Motor neuron (in vitro differentiated cells): ENCODE measurements around the gene DOLPP1. TPM values are rescaled to one million over a fixed set of nuclear protein-coding genes. Genes with fewer than 3 reads are reported as not detected.

Experiments
- ATAC-seq, 8 experiments: fragments of 200-7000 bp; cut with Tn5 transposase; replicated peaks in 6 of 8; 2 replicates each; pipeline ENCODE4 v1.8.0; 2021; ENCODE audit warnings: mild to moderate bottlenecking in 8 of 8, moderate library complexity in 8 of 8
- H3K27ac ChIP-seq, 2 donors: fragments of 250-450 bp; sonication (Bioruptor Pico); 2 replicates each; pipeline ENCODE4 v1.9.0; 2021; ENCODE audit warnings: antibody characterized with exemption in 2 of 2, mild to moderate bottlenecking in 2 of 2, moderate library complexity in 1 of 2
- H3K4me1 ChIP-seq, 2 donors: fragments of 250-450 bp; sonication (Bioruptor Pico); replicated peaks in 1 of 2; 2 replicates each; pipeline ENCODE4 v1.6.1; 2021; ENCODE audit warnings: antibody characterized with exemption in 2 of 2, mild to moderate bottlenecking in 2 of 2, moderate library complexity in 1 of 2
- H3K4me3 ChIP-seq, 5 donors: fragments of 250-450 bp; sonication (Bioruptor Pico); 2 replicates each; pipeline ENCODE4 v1.9.0; 2021; ENCODE audit warnings: antibody characterized with exemption in 5 of 5, mild to moderate bottlenecking in 5 of 5, moderate library complexity in 4 of 5
- WGBS, 10 experiments: fragments of 450-650 bp; shearing (Covaris generic); methylation state at CpG; one replicate each; pipeline ENCODE4 v1.0.0; 2022; 5-methylcytosine and 5-hydroxymethylcytosine counted together
- in situ Hi-C, 9 experiments: fragments of 400-800 bp; cut with MboI; loops; one replicate each; pipeline ENCODE4 v1.15.0; 2021; ENCODE audit warnings: low sequenced_read_pairs in 9 of 9, low pct_unique_long_range_greater_than_20kb in 2 of 9; ENCODE audit not compliant: unreplicated experiment in 9 of 9
- total RNA-seq, 8 experiments: library from RNA; unstranded; fragments of 300-600 nt; gene quantifications; 2 replicates each; pipeline versions ENCODE4 v1.2.3 to v1.2.4, GENCODE V29; 2022

The DOLPP1 gene
- total RNA-seq, 8 experiments from 2014 or later, result 11.3 to 32.2 (median 17.4) TPM

DNA sequence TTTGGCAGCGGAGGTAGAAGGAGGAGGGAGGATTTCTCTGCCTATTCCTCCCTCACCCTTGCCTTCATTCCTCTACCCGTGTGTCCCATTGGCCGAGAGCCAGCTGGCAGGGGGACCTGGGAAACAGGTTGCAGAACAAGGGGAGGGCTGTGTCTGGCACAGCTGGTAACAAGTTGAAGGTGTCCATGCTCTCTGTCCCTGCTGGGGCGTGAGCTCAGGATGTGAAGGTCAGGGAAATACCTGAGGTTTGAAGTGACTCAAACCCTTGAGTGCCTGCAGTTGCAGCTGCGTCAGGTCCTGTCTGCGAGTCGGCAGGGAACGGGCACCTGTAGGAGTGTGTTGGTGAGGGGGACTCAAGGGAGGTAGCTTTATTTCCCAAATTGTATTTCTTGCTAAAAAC lies 28.3 kb upstream of the DOLPP1 start:
- WGBS, 10 experiments, result 50 to 98% (median 81%) methylated on average over 2 to 8 of the region's 8 CpGs; no CpG with 5 or more reads in 5 of the 10 experiments
- Histone ChIP-seq H3K4me3 (no peak overlapping the region), H3K27ac (no peak overlapping the region), H3K4me1 (no peaks in the 10 kb centered on the region)
- in situ Hi-C loops, result no loop called here
- ATAC-seq, result no peak

DNA sequence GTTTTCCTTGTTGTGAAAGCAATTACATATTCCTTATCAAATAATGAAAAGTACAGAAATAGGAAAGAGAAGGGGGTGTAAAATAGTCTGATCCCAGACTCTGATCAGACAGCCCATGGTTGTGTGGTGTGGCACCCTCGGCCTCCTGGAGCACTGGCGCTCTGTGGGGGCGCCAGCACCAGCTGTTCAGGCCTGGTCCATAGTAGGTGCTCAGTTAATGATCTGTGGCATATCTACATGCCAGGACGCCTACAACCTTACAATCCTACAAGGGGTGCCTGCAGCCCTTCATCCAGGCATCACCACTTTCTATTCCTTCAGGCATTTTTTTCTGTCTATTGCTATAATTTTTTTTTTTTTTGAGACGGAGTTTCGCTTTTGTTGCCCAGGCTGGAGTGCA lies 27.9 kb upstream of the DOLPP1 start:
- H3K4me3 ChIP-seq, result no peak overlapping the region
- H3K27ac ChIP-seq, result no peak overlapping the region
- H3K4me1 ChIP-seq, result no peaks in the 10 kb centered on the region
- 79 to 100% (median 96%) methylated on average over 1 to 6 of the region's 6 CpGs; no CpG with 5 or more reads in 4 of the 10 experiments for WGBS, 10 experiments
- ATAC-seq, result no peak
- in situ Hi-C loops, result no loop called here

DNA sequence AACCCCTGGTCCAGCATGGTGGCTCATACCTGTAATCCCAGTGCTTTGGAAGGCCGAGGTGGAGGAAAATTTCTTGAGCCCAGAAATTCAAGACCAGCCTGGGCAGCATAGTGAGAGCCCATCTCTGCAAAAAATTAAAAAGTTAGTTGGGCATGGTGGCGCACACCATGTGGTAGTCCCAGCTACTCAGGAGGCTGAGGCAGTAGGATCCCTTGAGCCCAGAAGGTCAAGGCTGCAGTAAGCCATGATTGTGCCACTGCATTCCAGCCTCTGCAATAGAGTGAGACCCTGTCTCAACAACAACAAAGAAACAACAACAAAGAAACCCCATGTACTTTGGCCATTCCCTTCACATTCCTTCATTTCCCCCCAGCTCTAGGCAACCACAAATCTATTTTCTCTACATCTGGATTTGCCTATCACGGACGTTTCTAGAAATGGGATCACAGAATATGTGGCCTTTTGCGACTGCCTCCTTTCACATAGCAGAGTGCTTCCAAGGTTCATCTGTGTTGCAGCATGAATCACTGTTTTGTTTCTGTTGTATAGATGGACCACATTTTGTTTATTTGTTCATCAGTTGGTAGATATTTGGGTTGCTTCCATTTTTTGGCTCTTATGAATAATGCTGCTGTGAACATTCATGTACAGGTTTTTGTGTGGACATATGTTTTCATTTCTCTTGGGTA lies 26.6 kb upstream of the DOLPP1 start:
- Histone ChIP-seq H3K4me1 (no peaks in the 10 kb centered on the region), H3K4me3 (no peak overlapping the region), H3K27ac (no peak overlapping the region)
- in situ Hi-C loops, result no loop called here
- no peak for ATAC-seq
- WGBS, 10 experiments, result 57 to 95% (median 90%) methylated on average over 1 to 5 of the region's 5 CpGs; no CpG with 5 or more reads in 3 of the 10 experiments

DNA sequence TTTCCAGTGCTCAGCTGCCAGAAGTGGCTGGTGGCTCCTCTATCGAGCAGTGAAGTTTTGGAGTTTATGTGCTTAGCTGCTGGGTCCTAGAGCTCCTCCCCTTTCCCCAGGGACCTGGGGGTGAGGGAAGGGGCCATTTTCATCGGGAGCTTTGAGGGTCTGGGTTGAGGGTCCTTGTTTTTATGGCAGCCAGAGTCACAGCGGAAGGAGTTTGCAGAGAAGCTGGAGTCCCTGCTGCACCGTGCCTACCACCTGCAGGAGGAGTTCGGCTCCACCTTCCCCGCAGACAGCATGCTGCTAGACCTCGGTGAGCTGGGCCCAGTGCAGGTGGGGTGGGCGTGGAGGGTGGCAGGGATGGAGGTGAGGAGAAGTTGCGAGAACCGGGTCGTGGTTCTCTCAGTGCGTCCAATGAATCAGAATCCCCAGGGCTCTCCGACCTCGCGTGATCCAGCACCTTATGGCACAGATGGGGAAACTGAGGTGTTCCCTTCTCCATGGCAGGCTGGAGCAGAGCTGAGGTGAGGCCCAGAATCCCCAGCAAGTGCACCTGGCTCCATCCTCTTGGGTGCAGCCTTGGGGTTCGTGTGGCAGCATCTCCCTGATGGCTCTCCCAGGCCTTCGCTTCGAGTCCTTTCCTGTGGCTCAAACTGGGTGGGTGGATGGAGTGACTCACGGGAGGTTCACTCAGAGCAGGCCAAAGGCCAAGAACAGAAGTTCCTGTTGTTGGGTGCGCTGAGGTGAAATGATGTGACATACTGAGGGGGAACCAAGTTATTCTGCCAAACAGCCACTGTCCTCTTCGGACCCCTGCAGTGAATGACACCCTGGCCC lies 21.7 kb upstream of the DOLPP1 start:
- no peak overlapping the region for H3K4me3 ChIP-seq
- H3K27ac ChIP-seq, result no peak overlapping the region
- H3K4me1 ChIP-seq, result no peaks in the 10 kb centered on the region
- 40 to 97% (median 80%) methylated on average over 1 to 15 of the region's 21 CpGs; no CpG with 5 or more reads in 3 of the 10 experiments for WGBS, 10 experiments
- in situ Hi-C loops, result no loop called here
- peak in 1 of 8 experiments; percentile 14 for ATAC-seq

DNA sequence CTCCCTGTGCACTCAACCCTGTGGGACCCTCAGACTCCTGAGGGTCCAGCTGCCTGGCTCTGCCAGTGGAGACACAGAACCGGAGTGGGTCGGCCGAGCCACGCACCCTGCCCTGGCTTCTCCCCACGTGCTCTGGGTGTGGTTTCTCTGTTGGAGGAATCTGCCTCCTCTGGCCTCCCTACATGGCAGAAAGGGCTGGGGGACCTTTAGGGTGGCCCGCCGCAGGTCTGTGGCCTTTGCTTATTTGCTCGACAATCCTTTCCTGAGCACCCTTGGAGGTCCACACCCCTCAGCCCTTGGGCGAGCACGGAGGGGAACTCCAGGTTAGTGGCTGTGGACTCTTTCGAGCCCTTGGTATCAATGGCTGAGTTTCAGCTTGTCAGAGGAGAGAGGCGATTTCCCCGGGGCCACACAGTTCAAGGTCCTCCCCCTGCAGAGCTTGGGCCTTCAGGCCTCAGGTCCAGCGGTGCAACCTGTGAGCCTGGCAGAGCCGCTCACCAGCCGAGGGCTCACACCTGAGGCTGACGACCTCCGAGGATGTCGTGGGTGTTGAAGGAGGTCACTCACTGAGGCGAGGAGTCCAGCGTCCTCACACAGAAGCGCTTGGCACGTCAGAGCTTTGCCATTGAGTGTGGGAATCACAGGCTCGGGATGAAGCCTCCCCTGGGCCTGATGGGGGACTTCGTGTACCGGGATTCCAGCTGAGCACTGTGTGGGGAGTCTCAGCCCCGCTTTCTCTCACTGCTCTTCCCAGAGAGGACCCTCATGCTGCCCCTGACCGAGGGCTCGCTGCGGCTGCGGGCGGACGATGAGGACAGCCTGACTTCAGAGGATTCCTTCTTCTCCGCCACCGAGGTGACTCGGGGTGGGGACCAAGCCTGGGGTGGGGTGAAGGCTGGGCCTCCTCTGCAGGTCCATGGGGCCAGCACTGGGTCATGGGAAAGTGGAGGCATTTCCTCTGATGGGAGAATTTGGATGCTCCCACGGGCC lies 20.8 kb upstream of the DOLPP1 start:
- Histone ChIP-seq H3K27ac (no peak overlapping the region), H3K4me3 (no peak overlapping the region), H3K4me1 (no peaks in the 10 kb centered on the region)
- WGBS, 10 experiments, result 79 to 100% (median 93%) methylated on average over 1 to 9 of the region's 37 CpGs; no CpG with 5 or more reads in 3 of the 10 experiments
- in situ Hi-C loops, result no loop called here
- ATAC-seq, result peak in 3 of 8 experiments; percentile 16 to 32 (median 18)

DNA sequence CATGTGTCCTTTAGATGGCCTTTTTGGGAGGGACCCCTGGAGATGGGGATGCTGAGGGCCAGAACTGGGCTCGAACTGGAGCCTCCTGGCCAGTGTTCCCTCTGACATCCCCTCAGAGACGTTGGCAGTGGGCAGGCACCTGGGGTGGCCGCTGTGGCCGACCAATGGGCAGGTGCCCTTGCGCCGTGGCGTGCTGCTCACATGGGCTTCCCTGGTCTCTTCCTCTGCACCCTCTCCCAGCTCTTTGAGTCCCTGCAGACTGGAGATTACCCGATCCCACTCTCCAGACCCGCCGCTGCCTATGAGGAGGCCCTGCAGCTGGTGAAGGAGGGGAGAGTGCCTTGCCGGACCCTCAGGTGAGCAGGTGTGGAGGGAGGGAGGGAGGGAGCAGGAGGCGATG lies 19.9 kb upstream of the DOLPP1 start:
- Histone ChIP-seq H3K4me1 (no peaks in the 10 kb centered on the region), H3K4me3 (no peak overlapping the region), H3K27ac (no peak overlapping the region)
- ATAC-seq, result peak in 3 of 8 experiments; percentile 4 to 13 (median 9)
- in situ Hi-C loops, result no loop called here
- 80 to 100% (median 100%) methylated on average over 1 to 3 of the region's 12 CpGs; no CpG with 5 or more reads in 7 of the 10 experiments for WGBS, 10 experiments

DNA sequence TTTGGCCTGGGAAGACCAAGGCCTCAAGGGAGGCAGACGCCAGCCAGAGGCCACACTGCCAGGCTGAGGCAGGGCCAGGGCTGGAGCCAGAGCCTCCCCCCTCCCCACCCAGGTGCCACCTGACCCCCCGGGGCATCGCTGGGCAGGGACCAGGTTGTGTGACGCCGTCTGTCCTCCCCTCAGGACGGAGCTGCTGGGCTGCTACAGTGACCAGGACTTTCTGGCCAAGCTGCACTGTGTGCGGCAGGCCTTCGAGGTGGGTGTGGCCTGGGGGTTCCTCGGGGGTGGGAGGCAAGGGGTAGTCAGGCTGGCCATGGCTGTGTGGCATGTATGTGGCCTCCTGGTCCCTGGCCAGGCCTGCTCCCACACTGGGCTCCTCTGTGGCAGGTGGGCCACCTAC lies 17.9 kb upstream of the DOLPP1 start:
- WGBS, 10 experiments, result no CpG with 5 or more reads among the region's 9 CpGs
- peak in 3 of 8 experiments; percentile 4 to 20 (median 20) for ATAC-seq
- Histone ChIP-seq H3K4me3 (no peak overlapping the region), H3K4me1 (no peaks in the 10 kb centered on the region), H3K27ac (no peak overlapping the region)
- in situ Hi-C loops, result no loop called here

DNA sequence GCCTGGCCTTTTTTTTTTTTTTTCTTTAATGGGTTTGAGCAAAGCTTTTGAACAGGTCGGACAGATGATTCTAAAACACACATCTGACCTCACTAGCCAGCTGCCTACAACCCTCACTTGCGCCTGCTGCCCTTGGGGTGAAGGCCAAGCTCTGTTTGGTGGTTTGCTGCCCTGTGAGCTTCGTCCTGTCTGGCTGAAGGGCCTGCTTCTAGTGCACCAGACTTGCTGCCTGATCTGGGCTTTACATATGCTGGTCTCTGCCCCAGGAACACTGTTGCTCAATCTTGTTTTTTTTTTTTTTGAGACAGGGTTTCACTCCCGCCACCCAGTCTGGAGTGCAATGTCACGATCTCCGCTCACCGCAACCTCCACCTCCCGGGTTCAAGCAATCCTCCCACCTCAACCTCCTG lies 16.4 kb upstream of the DOLPP1 start:
- H3K4me3 ChIP-seq, result no peak overlapping the region
- no peak for ATAC-seq
- H3K4me1 ChIP-seq, result no peaks in the 10 kb centered on the region
- no peak overlapping the region for H3K27ac ChIP-seq
- in situ Hi-C loops, result no loop called here
- 87 to 100% (median 95%) methylated on average over 1 to 5 of the region's 8 CpGs; no CpG with 5 or more reads in 4 of the 10 experiments for WGBS, 10 experiments

DNA sequence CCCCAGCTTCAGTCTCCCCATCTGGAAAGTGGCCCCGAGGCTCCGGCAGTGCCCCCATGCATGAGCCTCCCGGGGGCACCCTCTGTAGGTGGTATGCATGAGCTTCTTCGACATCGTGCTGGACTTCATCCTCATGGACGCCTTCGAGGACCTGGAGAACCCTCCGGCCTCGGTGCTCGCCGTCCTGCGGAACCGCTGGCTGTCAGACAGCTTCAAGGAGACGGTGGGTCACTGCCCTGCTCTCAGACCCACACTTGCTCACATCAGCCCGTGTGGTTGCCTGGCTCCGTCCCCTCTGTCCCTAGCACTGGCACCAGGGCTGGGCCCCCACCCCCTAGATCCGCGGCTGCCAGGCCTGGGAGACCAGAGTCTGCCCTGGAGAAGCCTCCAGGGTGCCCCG lies 12.8 kb upstream of the DOLPP1 start:
- no peak overlapping the region for H3K27ac ChIP-seq

DNA sequence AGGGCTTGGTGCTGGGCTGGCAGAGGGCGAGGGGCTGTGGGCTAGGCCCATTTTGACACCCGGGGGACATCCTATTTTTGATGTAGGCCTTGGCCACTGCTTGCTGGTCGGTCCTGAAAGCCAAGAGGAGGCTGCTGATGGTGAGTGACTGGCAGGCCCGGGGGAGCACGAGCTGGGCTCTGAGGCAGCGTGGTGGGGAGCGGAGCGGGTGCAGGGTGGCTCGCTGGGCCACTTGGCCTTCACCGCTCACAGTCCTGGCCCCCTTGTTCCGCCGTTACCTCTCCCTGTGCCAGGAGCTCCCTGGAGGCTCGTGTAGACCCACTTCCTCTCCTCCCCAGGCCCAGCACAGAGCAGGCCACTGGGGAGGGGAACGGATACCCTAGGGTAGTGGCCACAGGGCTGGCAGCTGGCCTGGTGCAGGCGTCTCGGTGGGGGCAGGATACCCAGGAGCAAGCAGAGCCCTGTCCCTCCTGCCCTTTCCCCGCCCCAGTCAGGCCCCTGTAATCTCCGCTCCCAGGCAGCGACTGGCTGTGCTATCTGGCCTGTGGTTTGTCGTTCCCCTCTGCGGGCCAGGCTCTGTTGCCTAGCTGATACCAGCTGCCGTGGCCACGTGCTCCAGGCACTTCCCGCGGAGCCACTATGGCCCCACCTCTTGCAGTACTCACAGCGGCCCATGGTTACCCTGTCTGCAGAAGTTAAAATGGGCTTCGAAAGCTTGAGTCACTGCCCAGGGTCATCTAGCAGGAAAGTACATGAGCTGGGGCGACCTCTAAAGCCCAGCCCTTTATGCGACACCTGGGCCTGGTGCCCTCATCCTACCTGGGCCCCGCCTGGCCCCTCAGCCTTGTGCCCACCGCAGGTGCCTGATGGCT lies 11.7 kb upstream of the DOLPP1 start:
- in situ Hi-C loops, result no loop called here
- ATAC-seq, result peak in 5 of 8 experiments; percentile 31 to 85 (median 48)
- Histone ChIP-seq H3K4me3 (no peak overlapping the region), H3K27ac (no peak overlapping the region), H3K4me1 (peaks cover 5 to 13% of the 10 kb centered on the region in 2 donors)
- 82 to 93% (median 87%) methylated on average over 3 to 14 of the region's 31 CpGs; no CpG with 5 or more reads in 6 of the 10 experiments for WGBS, 10 experiments

More for the DNA sequence above, 12.8 kb upstream of the DOLPP1 start:
- Histone ChIP-seq H3K4me3 (no peak overlapping the region), H3K4me1 (peaks cover 5 to 13% of the 10 kb centered on the region in 2 donors)
- in situ Hi-C loops, result no loop called here
- no peak for ATAC-seq
- WGBS, 10 experiments, result 90 to 100% (median 97%) methylated on average over 2 to 11 of the region's 19 CpGs; no CpG with 5 or more reads in 7 of the 10 experiments

DNA sequence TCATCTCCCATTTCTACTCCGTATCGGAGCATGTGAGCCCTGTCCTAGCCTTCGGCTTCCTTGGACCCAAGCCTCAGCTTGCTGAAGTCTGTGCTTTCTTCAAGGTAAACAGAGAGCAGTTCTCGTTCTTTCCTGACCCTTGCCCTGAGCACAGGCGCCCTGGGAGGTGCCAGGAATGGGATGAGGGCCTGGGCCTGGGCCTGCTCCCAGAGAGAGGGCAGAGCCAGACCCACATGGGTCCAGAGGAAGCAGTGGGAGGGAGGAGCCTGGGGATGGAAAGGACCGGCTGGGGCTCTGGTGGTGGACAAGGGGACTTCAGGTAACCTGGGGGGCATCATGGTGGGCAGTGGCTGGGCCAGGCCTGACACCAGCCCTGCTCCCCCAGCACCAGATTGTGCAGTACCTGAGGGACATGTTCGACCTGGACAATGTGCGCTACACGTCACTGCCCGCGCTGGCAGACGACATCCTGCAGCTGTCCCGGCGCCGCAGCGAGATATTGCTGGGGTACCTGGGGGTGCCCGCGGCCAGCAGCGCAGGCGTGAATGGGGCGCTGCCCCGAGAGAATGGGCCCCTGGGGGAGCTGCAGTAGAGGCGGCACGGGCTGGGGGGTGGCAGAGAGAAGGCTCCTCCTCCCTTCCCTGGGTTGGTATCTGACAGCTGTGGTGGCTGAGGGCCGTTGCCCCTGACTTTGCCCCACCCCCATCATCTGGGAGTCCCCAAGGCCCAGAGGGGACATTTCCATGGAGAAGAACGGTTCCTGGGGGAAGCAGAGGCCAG lies 10.9 kb upstream of the DOLPP1 start:
- Histone ChIP-seq H3K4me3 (no peak overlapping the region), H3K4me1 (peaks cover 5 to 13% of the 10 kb centered on the region in 2 donors), H3K27ac (no peak overlapping the region)
- ATAC-seq, result peak in 2 of 8 experiments; percentile 4 to 7
- 83 to 100% (median 100%) methylated on average over 1 to 6 of the region's 26 CpGs; no CpG with 5 or more reads in 4 of the 10 experiments for WGBS, 10 experiments
- in situ Hi-C loops, result no loop called here
